H54 (cell line): ENCODE measurements around the gene ZCCHC4.

Experiments used
- DNase-seq: peaks from one replicate; pipeline ENCODE4 v3.0.0; 2011; ENCODE audit warnings: low spot score, mixed read lengths; ENCODE audit not compliant: insufficient read length
- FAIRE-seq: peaks from 3 replicates; lab custom pipeline; 2011; peaks lifted over from hg19 to GRCh38; lab: Jason Lieb, UNC
- POLR2A ChIP-seq: IDR thresholded peaks from 2 replicates; pipeline ENCODE4 v1.6.1; 2011; ENCODE audit warnings: low read depth, mild to moderate bottlenecking, low read length

Gene ZCCHC4

DNA sequence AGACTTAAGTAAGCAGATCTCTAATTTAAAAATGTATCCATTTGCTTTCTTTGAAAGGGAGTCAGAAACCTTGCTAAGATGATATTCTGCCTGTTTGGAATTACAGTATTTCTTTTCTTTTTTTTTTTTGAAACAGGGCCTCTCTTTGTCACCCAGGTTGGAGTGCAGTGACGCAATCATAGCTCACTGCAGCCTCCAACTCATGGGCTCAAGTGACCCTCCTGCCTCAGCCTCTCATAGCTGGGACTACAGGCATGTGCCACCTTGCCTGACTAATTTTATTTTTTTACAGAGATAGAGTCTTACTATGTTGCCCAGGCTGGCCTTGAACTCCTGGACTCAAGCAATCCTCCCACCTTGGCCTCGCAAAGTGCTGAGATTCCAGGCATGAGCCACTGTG is 104.4 kb downstream of the ZCCHC4 start:
- DNase-seq (no peak), FAIRE-seq (no peak)
- no peak for TF ChIP-seq POLR2A
